Karpas-422 (cell line): ENCODE results near the gene LRRC27. TPM values are rescaled to one million over a fixed set of nuclear protein-coding genes. Genes with fewer than 3 reads are reported as not detected.

Experiments
- DNase-seq: peaks from one replicate; pipeline ENCODE4 v3.0.0-alpha.2; 2015
- H2AFZ ChIP-seq: fragments of 200-600 bp; sonication (generic); 2 replicates; pipeline ENCODE4 v1.6.1; 2014; ENCODE audit warnings: antibody characterized with exemption, low read length, mixed read lengths
- H3K27ac ChIP-seq: fragments of 200-600 bp; sonication (generic); 2 replicates; pipeline ENCODE4 v1.5.1; 2014; ENCODE audit warnings: mild to moderate bottlenecking, low read length, moderate library complexity
- H3K27me3 ChIP-seq: fragments of 200-600 bp; sonication (generic); 2 replicates; pipeline ENCODE4 v1.6.1; 2014; ENCODE audit warnings: low read length, mixed read lengths
- H3K36me3 ChIP-seq: fragments of 200-600 bp; sonication (generic); 2 replicates; pipeline ENCODE4 v1.6.1; 2014; ENCODE audit warnings: low read length, mixed read lengths; ENCODE audit not compliant: insufficient read depth
- H3K4me1 ChIP-seq: fragments of 200-600 bp; sonication (generic); 2 replicates; pipeline ENCODE4 v1.6.1; 2014; ENCODE audit warnings: mild to moderate bottlenecking, low read length, mixed read lengths
- H3K4me2 ChIP-seq: fragments of 200-600 bp; sonication (generic); 2 replicates; pipeline ENCODE4 v1.6.1; 2014; ENCODE audit warnings: low read length, low read depth, mild to moderate bottlenecking; ENCODE audit not compliant: poor library complexity, severe bottlenecking
- H3K4me3 ChIP-seq: fragments of 200-600 bp; sonication (generic); 2 replicates; pipeline ENCODE4 v1.5.1; 2014; ENCODE audit warnings: mild to moderate bottlenecking, antibody characterized with exemption, low read length, mixed read lengths
- H3K79me2 ChIP-seq: fragments of 200-600 bp; sonication (generic); 2 replicates; pipeline ENCODE4 v1.6.1; 2014; ENCODE audit warnings: mild to moderate bottlenecking, low read length, mixed read lengths
- H3K9ac ChIP-seq: fragments of 200-600 bp; sonication (generic); 2 replicates; pipeline ENCODE4 v1.6.0; 2014; ENCODE audit warnings: low read length
- H3K9me2 ChIP-seq: fragments of 200-600 bp; sonication (generic), shearing (Covaris generic); replicated peaks from 2 replicates; pipeline ENCODE4 v1.6.0; 2014; ENCODE audit warnings: mild to moderate bottlenecking, low read length, moderate library complexity; ENCODE audit not compliant: insufficient read depth
- H3K9me3 ChIP-seq: fragments of 300-700, 200-600 bp; sonication (generic); 2 replicates; pipeline ENCODE4 v1.6.1; 2014; ENCODE audit warnings: low read length, mixed read lengths
- H4K20me1 ChIP-seq: fragments of 200-600 bp; sonication (generic); 2 replicates; pipeline ENCODE4 v1.6.1; 2014; ENCODE audit warnings: mild to moderate bottlenecking, antibody characterized with exemption, low read length, low read depth; ENCODE audit not compliant: insufficient read depth
- total RNA-seq: library from RNA; depleted of rRNA; stranded (reverse); fragments of >200 nt; shearing (Covaris generic); gene quantifications from 2 replicates; pipeline ENCODE4 v1.2.3, GENCODE V29; 2014; ENCODE audit warnings: low replicate concordance

LRRC27 gene
- total RNA-seq, 1 experiment from 2014 or later = 2.2 TPM

DNA sequence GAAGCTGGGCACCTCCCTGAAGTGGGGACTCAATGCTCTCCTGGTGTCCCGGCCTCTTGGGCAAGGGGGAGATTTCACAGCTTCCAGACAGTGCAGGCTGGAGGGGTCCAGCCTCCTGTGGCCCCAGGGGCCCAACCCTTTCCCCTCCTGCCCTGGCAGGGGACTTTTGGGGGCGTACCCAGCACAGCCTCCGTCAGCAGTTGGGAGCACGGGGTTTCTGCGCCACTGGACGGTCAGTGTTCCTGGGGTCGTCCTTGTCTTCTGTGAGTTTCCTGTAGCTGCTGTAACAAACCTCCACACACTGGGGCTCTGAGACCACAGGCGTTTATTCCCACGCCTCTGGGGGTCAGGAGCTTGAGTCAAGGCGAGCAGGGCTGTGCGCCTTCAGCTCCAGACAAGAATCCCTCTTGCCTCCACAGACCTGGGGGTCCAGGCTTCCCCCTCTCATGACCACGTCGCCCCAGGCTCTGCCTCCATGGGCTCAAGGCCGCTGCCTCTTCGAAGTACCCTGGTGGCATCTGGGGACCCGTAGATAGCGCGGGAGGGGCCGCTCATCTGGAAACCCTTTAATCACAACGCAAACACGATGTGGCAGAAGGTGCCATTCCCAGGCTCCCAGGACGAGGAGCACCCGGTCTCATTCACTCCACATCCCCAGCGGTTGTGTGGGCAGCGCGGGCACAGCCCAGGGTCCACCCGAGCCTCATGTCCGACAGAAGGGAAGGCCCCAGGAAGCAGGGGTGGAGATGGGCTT lies 79.0 kb downstream of the LRRC27 start:
- H3K27ac ChIP-seq = no peak overlapping the region
- no peaks in the 10 kb centered on the region for H3K9me3 ChIP-seq
- no peak overlapping the region for H2AFZ ChIP-seq
- no peaks in the 10 kb centered on the region for H3K4me1 ChIP-seq
- DNase-seq = no peak
- H3K4me3 ChIP-seq = no peak overlapping the region
- no peaks in the 10 kb centered on the region for H3K79me2 ChIP-seq
- no peaks in the 10 kb centered on the region for H3K27me3 ChIP-seq
- H3K9me2 ChIP-seq = no peaks in the 10 kb centered on the region
- H3K4me2 ChIP-seq = no peak overlapping the region
- no peaks in the 10 kb centered on the region; the same call in 1 of the 2 replicates for H4K20me1 ChIP-seq
- H3K9ac ChIP-seq = no peak overlapping the region
- H3K36me3 ChIP-seq = no peaks in the 10 kb centered on the region

DNA sequence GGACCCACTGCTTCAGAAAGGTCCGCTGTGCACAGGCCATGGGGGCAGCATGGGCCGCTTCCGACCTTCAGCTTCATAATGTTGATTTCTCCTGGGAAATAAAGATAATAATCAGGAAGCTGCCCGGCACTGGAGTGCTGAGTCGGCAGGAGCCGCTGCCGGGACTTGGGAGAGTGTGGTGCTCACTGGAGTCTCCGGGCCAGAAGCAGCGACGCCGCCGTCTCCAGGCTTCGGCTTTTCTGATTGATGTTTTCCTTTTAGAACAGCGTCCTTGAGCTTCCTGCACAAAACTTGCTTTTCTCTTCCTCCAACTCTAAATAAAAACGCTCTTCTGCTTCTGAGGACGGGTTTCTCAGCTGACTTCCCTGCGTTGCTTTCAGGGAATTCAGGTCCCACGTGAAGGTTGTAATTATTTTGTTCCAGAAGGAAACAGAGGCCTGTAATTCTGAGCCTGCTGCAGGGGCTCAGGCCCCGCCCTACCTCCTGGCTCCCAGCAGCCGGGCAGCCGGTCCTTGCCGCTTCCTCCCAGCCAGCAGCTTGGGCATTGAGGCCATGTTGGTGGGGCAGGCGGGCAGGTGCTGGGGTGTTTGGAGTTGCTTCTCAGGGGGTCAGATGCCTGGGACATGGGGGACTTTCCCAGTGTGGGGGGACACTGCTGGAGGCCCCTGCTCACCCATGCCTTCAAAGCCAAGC lies 79.7 kb downstream of the LRRC27 start:
- H3K79me2 ChIP-seq = no peaks in the 10 kb centered on the region
- H3K27ac ChIP-seq = no peak overlapping the region
- no peak overlapping the region for H3K4me3 ChIP-seq
- no peaks in the 10 kb centered on the region; the same call in 1 of the 2 replicates for H4K20me1 ChIP-seq
- H3K36me3 ChIP-seq = no peaks in the 10 kb centered on the region
- no peak overlapping the region for H2AFZ ChIP-seq
- DNase-seq = no peak
- no peaks in the 10 kb centered on the region for H3K9me2 ChIP-seq
- no peak overlapping the region for H3K4me2 ChIP-seq
- no peak overlapping the region for H3K9ac ChIP-seq
- H3K4me1 ChIP-seq = no peaks in the 10 kb centered on the region
- no peaks in the 10 kb centered on the region for H3K9me3 ChIP-seq
- no peaks in the 10 kb centered on the region for H3K27me3 ChIP-seq

GRCh38 chr10:132412316-132413192 lies 80.6 kb downstream of the LRRC27 start:
- H4K20me1 ChIP-seq = no peaks in the 10 kb centered on the region; the same call in 1 of the 2 replicates
- no peaks in the 10 kb centered on the region for H3K27me3 ChIP-seq
- no peak for DNase-seq
- H3K36me3 ChIP-seq = no peaks in the 10 kb centered on the region
- H3K27ac ChIP-seq = no peak overlapping the region
- H3K9me3 ChIP-seq = no peaks in the 10 kb centered on the region
- H3K4me2 ChIP-seq = no peak overlapping the region
- no peaks in the 10 kb centered on the region for H3K9me2 ChIP-seq
- H3K79me2 ChIP-seq = no peaks in the 10 kb centered on the region
- H3K9ac ChIP-seq = no peak overlapping the region
- H3K4me1 ChIP-seq = peaks cover 2% of the 10 kb centered on the region
- no peak overlapping the region for H3K4me3 ChIP-seq
- no peak overlapping the region for H2AFZ ChIP-seq

DNA sequence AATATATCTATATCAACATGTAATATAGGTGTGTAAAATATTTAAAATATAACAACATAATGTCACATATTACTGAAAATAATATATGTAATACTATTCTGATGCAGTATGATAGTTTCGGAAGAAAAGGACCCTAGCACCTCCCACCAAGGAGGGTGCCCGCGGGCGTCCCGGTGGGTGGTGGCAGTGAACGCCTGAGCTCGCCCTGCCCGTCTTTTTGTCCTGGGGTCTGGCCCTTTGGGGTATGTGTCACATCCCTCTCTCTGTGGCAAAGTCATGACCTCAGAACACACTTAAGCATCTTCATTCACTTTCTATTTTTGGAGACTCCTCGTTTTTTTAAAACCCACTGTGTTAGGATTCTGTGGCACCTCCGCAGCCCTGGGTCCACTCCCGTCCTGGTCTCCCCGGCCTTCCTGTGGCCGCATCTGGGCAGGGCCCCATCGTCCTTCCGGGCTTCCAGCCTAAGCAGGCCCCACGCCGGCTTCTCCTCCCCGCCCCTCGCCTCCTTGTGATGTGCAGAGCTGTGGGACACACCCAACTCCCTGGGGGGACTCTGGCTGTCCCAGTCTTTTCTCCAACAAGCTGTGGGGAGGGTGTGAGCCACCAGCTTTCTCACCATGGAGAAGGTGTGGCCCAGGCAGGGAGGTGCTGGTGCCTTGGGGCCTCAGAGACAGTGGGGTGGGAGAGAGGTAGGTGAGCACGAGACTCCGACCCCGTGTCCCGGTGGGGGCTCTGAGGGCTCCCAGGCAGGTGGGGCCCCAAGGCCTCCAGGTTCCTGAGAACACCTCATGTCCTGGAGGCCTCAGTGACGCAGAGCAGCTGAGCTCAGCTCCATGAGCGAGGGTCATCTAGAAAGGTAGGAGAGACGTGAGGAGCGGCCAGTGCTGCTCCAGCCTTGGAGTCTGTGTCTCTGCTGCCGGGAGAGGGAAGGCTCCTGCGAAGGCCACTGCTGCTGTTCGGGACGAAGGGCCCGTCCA lies 81.5 kb downstream of the LRRC27 start:
- Histone ChIP-seq H2AFZ (no peak overlapping the region), H4K20me1 (no peaks in the 10 kb centered on the region; the same call in 1 of the 2 replicates), H3K9me3 (no peaks in the 10 kb centered on the region), H3K4me1 (peaks cover 11% of the 10 kb centered on the region), H3K79me2 (no peaks in the 10 kb centered on the region), H3K4me2 (no peak overlapping the region), H3K9me2 (no peaks in the 10 kb centered on the region), H3K36me3 (no peaks in the 10 kb centered on the region), H3K27ac (no peak overlapping the region), H3K9ac (no peak overlapping the region), H3K27me3 (no peaks in the 10 kb centered on the region), H3K4me3 (no peak overlapping the region)
- DNase-seq = no peak

DNA sequence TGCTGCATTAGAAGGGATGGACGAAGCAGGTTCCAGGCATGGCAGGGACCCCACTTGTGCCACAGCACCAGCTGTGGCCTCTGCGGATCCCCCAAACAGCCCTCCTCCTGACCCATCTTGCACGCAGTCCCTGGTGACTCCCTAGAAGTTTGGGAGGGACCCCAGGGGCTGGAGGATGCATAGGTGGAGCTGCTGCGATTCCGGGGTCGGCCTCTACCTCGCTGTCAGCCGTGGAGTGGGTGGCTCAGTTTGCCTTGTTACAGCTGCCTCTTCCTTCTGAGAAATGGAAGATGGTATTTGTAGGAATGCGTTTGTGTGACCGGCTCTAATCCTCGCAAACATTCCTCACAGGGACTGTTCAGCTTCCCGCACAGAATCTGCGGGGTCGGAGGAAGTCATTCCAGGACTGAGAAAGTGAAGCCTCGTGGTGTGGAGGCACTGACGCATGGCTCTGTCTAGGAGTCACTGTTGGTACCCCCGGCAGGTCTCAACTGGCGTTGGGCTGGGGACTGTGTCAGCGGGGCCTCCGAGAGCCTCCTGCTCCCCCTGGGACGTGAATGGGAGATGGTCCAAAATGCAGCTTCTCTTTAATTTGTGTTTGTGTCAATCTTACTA lies 82.5 kb downstream of the LRRC27 start:
- H3K27ac ChIP-seq = no peak overlapping the region
- no peaks in the 10 kb centered on the region; the same call in 1 of the 2 replicates for H4K20me1 ChIP-seq
- H3K9me3 ChIP-seq = no peaks in the 10 kb centered on the region
- H3K4me3 ChIP-seq = no peak overlapping the region
- H3K4me2 ChIP-seq = no peak overlapping the region
- H3K9ac ChIP-seq = no peak overlapping the region
- no peak overlapping the region for H2AFZ ChIP-seq
- no peaks in the 10 kb centered on the region for H3K27me3 ChIP-seq
- H3K36me3 ChIP-seq = no peaks in the 10 kb centered on the region
- DNase-seq = no peak
- H3K79me2 ChIP-seq = no peaks in the 10 kb centered on the region
- peaks cover 18% of the 10 kb centered on the region for H3K4me1 ChIP-seq
- H3K9me2 ChIP-seq = no peaks in the 10 kb centered on the region

DNA sequence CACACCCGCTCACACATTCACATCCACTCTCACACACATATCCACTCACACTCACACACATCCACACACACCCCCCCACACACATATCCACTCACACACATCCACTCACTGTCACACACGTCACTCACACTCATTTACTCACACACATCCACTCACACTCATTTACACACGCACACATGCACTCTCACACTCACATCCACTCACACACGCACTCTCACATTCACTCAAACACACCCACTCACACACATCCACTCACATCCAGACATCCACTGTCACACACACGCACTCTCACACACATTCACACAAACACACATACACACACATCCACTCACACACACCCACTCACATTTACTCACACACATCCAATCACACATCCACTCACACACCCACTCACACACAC lies 83.3 kb downstream of the LRRC27 start:
- Histone ChIP-seq H4K20me1 (no peaks in the 10 kb centered on the region; the same call in 1 of the 2 replicates), H3K9me2 (no peaks in the 10 kb centered on the region), H3K79me2 (no peaks in the 10 kb centered on the region), H3K27me3 (no peaks in the 10 kb centered on the region), H3K4me1 (peaks cover 23% of the 10 kb centered on the region), H3K4me2 (no peak overlapping the region), H3K9me3 (no peaks in the 10 kb centered on the region), H3K27ac (no peak overlapping the region), H3K4me3 (no peak overlapping the region), H3K36me3 (no peaks in the 10 kb centered on the region), H2AFZ (no peak overlapping the region), H3K9ac (no peak overlapping the region)
- no peak for DNase-seq

GRCh38 chr10:132415956-132416355 lies 84.0 kb downstream of the LRRC27 start:
- H4K20me1 ChIP-seq = no peaks in the 10 kb centered on the region; the same call in 1 of the 2 replicates
- H3K27ac ChIP-seq = no peak overlapping the region
- H3K27me3 ChIP-seq = no peaks in the 10 kb centered on the region
- no peaks in the 10 kb centered on the region for H3K9me2 ChIP-seq
- H3K9ac ChIP-seq = no peak overlapping the region
- no peak overlapping the region for H3K4me3 ChIP-seq
- no peaks in the 10 kb centered on the region for H3K79me2 ChIP-seq
- no peak overlapping the region for H2AFZ ChIP-seq
- peaks cover 30% of the 10 kb centered on the region for H3K4me1 ChIP-seq
- H3K9me3 ChIP-seq = no peaks in the 10 kb centered on the region
- DNase-seq = no peak
- H3K36me3 ChIP-seq = no peaks in the 10 kb centered on the region
- no peak overlapping the region for H3K4me2 ChIP-seq
